H9 (cell line): ENCODE data around the gene PPP3CA. TPM values are rescaled to one million over a fixed set of nuclear protein-coding genes. Genes with fewer than 3 reads are reported as not detected.

Source experiments
- DNase-seq: peaks from one replicate; pipeline ENCODE4 v3.0.0-alpha.2; 2017
- H2AFZ ChIP-seq: one replicate; pipeline ENCODE4 v1.6.1; 2013; ENCODE audit warnings: mild to moderate bottlenecking, low read length, control low read depth, moderate library complexity
- H2AK5ac ChIP-seq: 2 replicates; pipeline ENCODE4 v1.6.1; 2013; ENCODE audit warnings: low read length, control low read depth, mixed read lengths; ENCODE audit not compliant: insufficient read length
- H2BK120ac ChIP-seq: one replicate; pipeline ENCODE4 v1.6.1; 2013; ENCODE audit warnings: low read depth, mild to moderate bottlenecking, low read length, control low read depth, inconsistent platforms; ENCODE audit not compliant: poor library complexity, severe bottlenecking
- H2BK12ac ChIP-seq: 2 replicates; pipeline ENCODE4 v1.6.1; 2013; ENCODE audit warnings: low read length, control low read depth, mixed read lengths, low read depth; ENCODE audit not compliant: insufficient read length
- H2BK15ac ChIP-seq: 2 replicates; pipeline ENCODE4 v1.6.1; 2013; ENCODE audit warnings: low read depth, low read length, control low read depth
- H2BK20ac ChIP-seq: one replicate; pipeline ENCODE4 v1.6.1; 2013; ENCODE audit warnings: low read depth, mild to moderate bottlenecking, low read length, control low read depth, inconsistent platforms; ENCODE audit not compliant: poor library complexity, severe bottlenecking
- H2BK5ac ChIP-seq: 2 replicates; pipeline ENCODE4 v1.6.1; 2013; ENCODE audit warnings: low read length, control low read depth, mixed read lengths; ENCODE audit not compliant: insufficient read length
- H3K14ac ChIP-seq: 2 replicates; pipeline ENCODE4 v1.6.1; 2013; ENCODE audit warnings: low read length, control low read depth; ENCODE audit not compliant: insufficient read depth
- H3K18ac ChIP-seq: 2 replicates; pipeline ENCODE4 v1.6.1; 2013; ENCODE audit warnings: low read depth, mild to moderate bottlenecking, mixed read lengths, low read length, control low read depth; ENCODE audit not compliant: insufficient read length
- H3K23ac ChIP-seq: 2 replicates; pipeline ENCODE4 v1.6.1; 2013; ENCODE audit warnings: low read length, control low read depth, mixed read lengths, low read depth; ENCODE audit not compliant: insufficient read length
- H3K23me2 ChIP-seq: 2 replicates; pipeline ENCODE4 v1.6.1; 2013; ENCODE audit warnings: low read depth, mild to moderate bottlenecking, mixed read lengths, low read length, control low read depth; ENCODE audit not compliant: insufficient read length, poor library complexity, severe bottlenecking
- H3K27ac ChIP-seq: 2 replicates; pipeline ENCODE4 v1.5.1; 2013; ENCODE audit warnings: low read length, control low read depth, mixed read lengths, low read depth; ENCODE audit not compliant: insufficient read length
- H3K27me3 ChIP-seq: 2 replicates; pipeline ENCODE4 v1.6.1; 2013; ENCODE audit warnings: low read length, control low read depth, inconsistent platforms; ENCODE audit not compliant: insufficient read depth
- H3K4ac ChIP-seq: 2 replicates; pipeline ENCODE4 v1.6.1; 2013; ENCODE audit warnings: low read depth, mild to moderate bottlenecking, control low read depth, inconsistent platforms, low read length, moderate library complexity
- H3K4me1 ChIP-seq: 2 replicates; pipeline ENCODE4 v1.6.1; 2013; ENCODE audit warnings: low read length, control low read depth, inconsistent platforms; ENCODE audit not compliant: insufficient read depth
- H3K4me2 ChIP-seq: 2 replicates; pipeline ENCODE4 v1.6.1; 2013; ENCODE audit warnings: low read length, control low read depth, mixed read lengths; ENCODE audit not compliant: insufficient read length, insufficient read depth
- H3K56ac ChIP-seq: 2 replicates; pipeline ENCODE4 v1.6.1; 2013; ENCODE audit warnings: low read depth, mild to moderate bottlenecking, mixed read lengths, low read length, control low read depth; ENCODE audit not compliant: insufficient read length
- H3K79me1 ChIP-seq: 2 replicates; pipeline ENCODE4 v1.6.1; 2013; ENCODE audit warnings: low read depth, mild to moderate bottlenecking, moderate library complexity, low read length, control low read depth, inconsistent platforms; ENCODE audit not compliant: insufficient read depth, poor library complexity, severe bottlenecking
- H3K79me2 ChIP-seq: 2 replicates; pipeline ENCODE4 v1.6.1; 2013; ENCODE audit warnings: low read length, control low read depth, inconsistent platforms; ENCODE audit not compliant: insufficient read depth
- H3K9ac ChIP-seq: 2 replicates; pipeline ENCODE4 v1.6.1; 2013; ENCODE audit warnings: low read length, control low read depth, mixed read lengths; ENCODE audit not compliant: insufficient read length; ENCODE audit errors: extremely low read depth
- H3K9me3 ChIP-seq: one replicate; pipeline ENCODE4 v1.6.1; 2013; ENCODE audit warnings: low read depth, low read length, inconsistent platforms; ENCODE audit not compliant: control insufficient read depth
- H3T11ph ChIP-seq: one replicate; pipeline ENCODE4 v1.6.1; 2013; ENCODE audit warnings: mild to moderate bottlenecking, low read length, control low read depth, inconsistent platforms
- H4K20me1 ChIP-seq: one replicate; pipeline ENCODE4 v1.6.1; 2013; ENCODE audit not compliant: control insufficient read depth, insufficient read length, insufficient read depth
- H4K5ac ChIP-seq: 2 replicates; pipeline ENCODE4 v1.6.1; 2013; ENCODE audit warnings: low read depth, mild to moderate bottlenecking, mixed read lengths, low read length, control low read depth; ENCODE audit not compliant: insufficient read length
- H4K8ac ChIP-seq: replicated peaks from 2 replicates; pipeline ENCODE4 v1.6.1; 2013; ENCODE audit warnings: low read length, control low read depth, mixed read lengths, low read depth; ENCODE audit not compliant: insufficient read length
- H4K91ac ChIP-seq: 2 replicates; pipeline ENCODE4 v1.6.1; 2013; ENCODE audit warnings: low read depth, mild to moderate bottlenecking, moderate library complexity, mixed read lengths, low read length, control low read depth; ENCODE audit not compliant: insufficient read length
- H3K27ac Mint-ChIP-seq, 3 experiments: 2 replicates in 2 of 3; 3 replicates in 1 of 3; pipeline ENCODE4 v1.8.0; 2020 to 2021; ENCODE audit warnings: mixed read lengths in 3 of 3, mild to moderate bottlenecking in 1 of 3, moderate library complexity in 1 of 3
- H3K27me3 Mint-ChIP-seq: 2 replicates; pipeline ENCODE4 v1.8.0; 2021; ENCODE audit warnings: low read depth, mild to moderate bottlenecking, moderate library complexity, mixed read lengths
- H3K36me3 Mint-ChIP-seq, 3 experiments: 2 replicates in 2 of 3; 3 replicates in 1 of 3; pipeline ENCODE4 v1.8.0; 2020 to 2021; ENCODE audit warnings: low read depth in 3 of 3, mixed read lengths in 3 of 3; ENCODE audit not compliant: insufficient read depth in 1 of 3
- H3K4me1 Mint-ChIP-seq, 2 experiments: 2 replicates each; pipeline ENCODE4 v1.8.0; 2020; ENCODE audit warnings: mixed read lengths in 2 of 2
- H3K4me3 Mint-ChIP-seq, 2 experiments: 2 replicates in 1 of 2; 3 replicates in 1 of 2; pipeline ENCODE4 v1.8.0; 2020 to 2021; ENCODE audit warnings: mild to moderate bottlenecking in 2 of 2, mixed read lengths in 2 of 2, moderate library complexity in 1 of 2
- H3K9me3 Mint-ChIP-seq, 2 experiments: 2 replicates in 1 of 2; 3 replicates in 1 of 2; pipeline ENCODE4 v1.8.0; 2020; ENCODE audit warnings: mild to moderate bottlenecking in 2 of 2, mixed read lengths in 2 of 2, moderate library complexity in 1 of 2
- CTCF ChIP-seq: fragments of 200-600 bp; sonication (generic); conservative IDR thresholded peaks from 3 replicates; pipeline ENCODE4 v1.8.0; 2021; ENCODE audit warnings: antibody characterized with exemption, mild to moderate bottlenecking
- WGBS: extraction: QIAGEN DNeasy Blood & Tissue Kit; methylation state at CpG from one replicate; pipeline ENCODE4 v1.1.7; 2013; ENCODE audit warnings: missing lambda C conversion rate, low lambda C conversion rate, mixed read lengths; ENCODE audit not compliant: insufficient read length; ENCODE audit errors: extremely low coverage; 5-methylcytosine and 5-hydroxymethylcytosine counted together
- total RNA-seq: library from RNA; stranded (reverse); gene quantifications from 2 replicates; pipeline ENCODE4 v1.2.1, GENCODE V29; 2021

The PPP3CA gene
- total RNA-seq, 1 experiment from 2014 or later, result 16.8 TPM

- no peak overlapping the region for H4K91ac ChIP-seq
- Mint-ChIP-seq H3K27ac (no peak overlapping the region; a peak in 1 of 7 replicates), H3K9me3 (no peaks in the 10 kb centered on the region), H3K4me1 (peaks cover 16 to 19% of the 10 kb centered on the region in 2 experiments), H3K36me3 (no peaks in the 10 kb centered on the region; a peak in 1 of 7 replicates), H3K4me3 (no peak overlapping the region), H3K27me3 (no peaks in the 10 kb centered on the region)
- no peak for TF ChIP-seq CTCF
- H2BK5ac ChIP-seq, result no peak overlapping the region
- no peaks in the 10 kb centered on the region for H3K9me3 ChIP-seq
- no peak overlapping the region for H3K23ac ChIP-seq
- no peak overlapping the region for H2BK15ac ChIP-seq
- no peak overlapping the region for H3K14ac ChIP-seq
- H3K79me1 ChIP-seq, result no peaks in the 10 kb centered on the region
- no peak for DNase-seq
- no peak overlapping the region for H2BK20ac ChIP-seq
- no peak overlapping the region for H3K4me2 ChIP-seq
- H3K4ac ChIP-seq, result no peak overlapping the region
- H3K9ac ChIP-seq, result no peak overlapping the region
- H3K4me1 ChIP-seq, result no peaks in the 10 kb centered on the region; the same call in 1 of the 2 replicates
- H2AFZ ChIP-seq, result no peak overlapping the region
- H4K20me1 ChIP-seq, result no peaks in the 10 kb centered on the region
- no peak overlapping the region for H2BK120ac ChIP-seq
- H3K27me3 ChIP-seq, result no peaks in the 10 kb centered on the region
- WGBS, result no CpG with 5 or more reads among the region's 5 CpGs
- no peak overlapping the region for H3K27ac ChIP-seq
- no peak overlapping the region for H4K8ac ChIP-seq
- no peaks in the 10 kb centered on the region for H3K23me2 ChIP-seq
- H3T11ph ChIP-seq, result no peak overlapping the region
- no peak overlapping the region for H2BK12ac ChIP-seq
- no peak overlapping the region for H3K56ac ChIP-seq
- H4K5ac ChIP-seq, result no peak overlapping the region
- H3K79me2 ChIP-seq, result no peaks in the 10 kb centered on the region
- H2AK5ac ChIP-seq, result no peak overlapping the region
- no peak overlapping the region for H3K18ac ChIP-seq
Measured at GRCh38 chr4:101067383-101067782, 279.9 kb downstream of the PPP3CA start.
